ENCODE measurements around the gene TRIM67. TPM values are rescaled to one million over a fixed set of nuclear protein-coding genes. Genes with fewer than 3 reads are reported as not detected.
"Not testable (repeated sequence)": the region's sequence is repeated elsewhere in the genome, so short reads cannot be mapped to it uniquely, and the experiment has no call there.

Gene TRIM67
- total RNA-seq, 3 donors from 2014 or later (not counting 1 experiment from before 2014, with no cell fraction given), result not detected

GRCh38 chr1:231157311-231157710 is 4.5 kb upstream of the TRIM67 start:
- Mint-ChIP-seq H3K9me3 (peaks cover 0 to 2% of the 10 kb centered on the region in 2 donors), H3K27me3 (ENCODE audit: low read depth in 2 of 2) (peaks cover 37 to 54% of the 10 kb centered on the region in 2 donors), H3K4me3 (no peak overlapping the region), H3K4me1 (no peaks in the 10 kb centered on the region), H3K36me3 (no peaks in the 10 kb centered on the region), H3K27ac (no peak overlapping the region)
- Histone ChIP-seq H3K27ac (ENCODE audit: low read length) (no peak overlapping the region), H3K27me3 (ENCODE audit: control insufficient read depth, insufficient read depth, low read length) (peaks cover 8% of the 10 kb centered on the region), H3K36me3 (ENCODE audit: control insufficient read depth, insufficient read depth, low read length) (no peaks in the 10 kb centered on the region), H3K4me1 (ENCODE audit: control insufficient read depth, insufficient read depth, low read length) (peaks cover 3% of the 10 kb centered on the region), H3K4me3 (ENCODE audit: low read length) (no peak overlapping the region), H3K9me3 (ENCODE audit: control insufficient read depth, insufficient read depth, low read length) (no peaks in the 10 kb centered on the region)
- intact Hi-C loops (cut with micrococcal nuclease), result no loop called here
- WGBS (ENCODE audit: insufficient coverage), result 44% methylated on average over 1 of the region's 1 CpG
- no peak for ATAC-seq
- TF ChIP-seq CTCF (IDR thresholded peaks at IDR 0.05), result no peak
- DNase-seq, result no peak

GRCh38 chr1:231158141-231158540 is 3.7 kb upstream of the TRIM67 start:
- H3K4me1 ChIP-seq (ENCODE audit: control insufficient read depth, insufficient read depth, low read length); H3K4me3 ChIP-seq (ENCODE audit: low read length); H3K36me3 Mint-ChIP-seq; ATAC-seq; H3K9me3 ChIP-seq (ENCODE audit: control insufficient read depth, insufficient read depth, low read length); H3K27ac ChIP-seq (ENCODE audit: low read length); H3K36me3 ChIP-seq (ENCODE audit: control insufficient read depth, insufficient read depth, low read length); intact Hi-C loops (cut with micrococcal nuclease); DNase-seq; H3K4me3 Mint-ChIP-seq; H3K27ac Mint-ChIP-seq; H3K9me3 Mint-ChIP-seq; H3K4me1 Mint-ChIP-seq; H3K27me3 ChIP-seq (ENCODE audit: control insufficient read depth, insufficient read depth, low read length): not testable (repeated sequence)
- peaks cover 35 to 48% of the 10 kb centered on the region in 2 donors for H3K27me3 Mint-ChIP-seq (ENCODE audit: low read depth in 2 of 2)
- 81% methylated on average over 7 of the region's 7 CpGs for WGBS (ENCODE audit: insufficient coverage)

GRCh38 chr1:231159202-231159962 is 2.5 kb upstream of the TRIM67 start:
- Histone ChIP-seq H3K36me3 (ENCODE audit: control insufficient read depth, insufficient read depth, low read length) (no peaks in the 10 kb centered on the region), H3K27me3 (ENCODE audit: control insufficient read depth, insufficient read depth, low read length) (peaks cover 13% of the 10 kb centered on the region), H3K27ac (ENCODE audit: low read length) (no peak overlapping the region), H3K9me3 (ENCODE audit: control insufficient read depth, insufficient read depth, low read length) (no peaks in the 10 kb centered on the region), H3K4me1 (ENCODE audit: control insufficient read depth, insufficient read depth, low read length) (peaks cover 9% of the 10 kb centered on the region), H3K4me3 (ENCODE audit: low read length) (no peak overlapping the region)
- no peak for TF ChIP-seq CTCF (IDR thresholded peaks at IDR 0.05)
- Mint-ChIP-seq H3K4me1 (no peaks in the 10 kb centered on the region), H3K27ac (no peak overlapping the region), H3K27me3 (ENCODE audit: low read depth in 2 of 2) (peaks cover 41 to 51% of the 10 kb centered on the region in 2 donors), H3K36me3 (no peaks in the 10 kb centered on the region), H3K9me3 (no peaks in the 10 kb centered on the region), H3K4me3 (no peak overlapping the region)
- intact Hi-C loops (cut with micrococcal nuclease), result no loop called here
- 65% methylated on average over 4 of the region's 6 CpGs for WGBS (ENCODE audit: insufficient coverage)
- no peak for ATAC-seq
- no peak for DNase-seq

GRCh38 chr1:231159963-231160761 is 1.7 kb upstream of the TRIM67 start:
- no peak overlapping the region for H3K4me3 ChIP-seq (ENCODE audit: low read length)
- WGBS (ENCODE audit: insufficient coverage), result 43% methylated on average over 15 of the region's 15 CpGs
- H3K27me3 ChIP-seq (ENCODE audit: control insufficient read depth, insufficient read depth, low read length), result peaks cover 20% of the 10 kb centered on the region
- H3K9me3 ChIP-seq (ENCODE audit: control insufficient read depth, insufficient read depth, low read length), result no peaks in the 10 kb centered on the region
- no peak overlapping the region for H3K27ac Mint-ChIP-seq
- H3K36me3 Mint-ChIP-seq, result no peaks in the 10 kb centered on the region
- no peak for TF ChIP-seq CTCF (IDR thresholded peaks at IDR 0.05)
- no peaks in the 10 kb centered on the region for H3K4me1 Mint-ChIP-seq
- no peaks in the 10 kb centered on the region for H3K36me3 ChIP-seq (ENCODE audit: control insufficient read depth, insufficient read depth, low read length)
- no peak overlapping the region for H3K4me3 Mint-ChIP-seq
- no peaks in the 10 kb centered on the region for H3K9me3 Mint-ChIP-seq
- H3K27ac ChIP-seq (ENCODE audit: low read length), result no peak overlapping the region
- DNase-seq (no peak), ATAC-seq (no peak)
- intact Hi-C loops (cut with micrococcal nuclease), result no loop called here
- H3K27me3 Mint-ChIP-seq (ENCODE audit: low read depth in 2 of 2), result peaks cover 44 to 54% of the 10 kb centered on the region in 2 donors
- peaks cover 9% of the 10 kb centered on the region for H3K4me1 ChIP-seq (ENCODE audit: control insufficient read depth, insufficient read depth, low read length)

Data from natural killer cell (primary cell).